Gastrocnemius medialis (tissue), 4 donors: Measurements from ENCODE around the gene CRAMP1.

Experiments used
- POLR2A ChIP-seq, 2 donors: fragments of 450-650 bp; IDR thresholded peaks; one replicate each; pipeline ENCODE4 v1.6.1; 2017; ENCODE audit warnings: antibody characterized with exemption in 2 of 2, mild to moderate bottlenecking in 2 of 2, moderate library complexity in 2 of 2
- TF ChIP-seq, protein P1 (sequence below), 5 experiments: fragments of 450-650 bp in 3 of 5; fragments of 200-600 bp in 2 of 5; sonication (generic) in 2 of 5; IDR thresholded peaks in 4 of 5; conservative IDR thresholded peaks in 1 of 5; 1 replicate in 4 of 5; 2 replicates in 1 of 5; pipeline ENCODE4 v1.5.1; 2016 to 2019; ENCODE audit warnings: antibody characterized with exemption in 5 of 5, mild to moderate bottlenecking in 3 of 5, moderate library complexity in 3 of 5

DNA sequence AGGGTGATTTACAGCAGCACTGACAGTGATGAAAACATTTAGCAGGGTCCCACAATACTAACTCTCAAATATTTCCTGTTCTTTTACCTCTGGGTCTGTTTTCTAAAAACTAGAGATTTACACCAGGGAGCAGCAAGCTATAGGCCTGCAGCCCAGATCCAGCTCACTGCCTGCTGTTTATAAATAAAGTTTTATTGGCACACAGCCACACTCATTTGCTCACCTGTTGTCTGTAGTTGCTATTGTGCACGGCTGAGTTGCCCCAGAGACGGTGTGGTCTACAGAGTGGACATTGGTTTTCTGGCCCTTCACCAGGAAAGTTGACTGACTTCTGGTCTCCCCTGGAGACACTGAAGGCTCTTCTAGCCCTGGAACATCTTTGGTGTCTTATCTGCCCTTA, 49.7 kb downstream of the CRAMP1 start:
- TF ChIP-seq, protein P1, sequence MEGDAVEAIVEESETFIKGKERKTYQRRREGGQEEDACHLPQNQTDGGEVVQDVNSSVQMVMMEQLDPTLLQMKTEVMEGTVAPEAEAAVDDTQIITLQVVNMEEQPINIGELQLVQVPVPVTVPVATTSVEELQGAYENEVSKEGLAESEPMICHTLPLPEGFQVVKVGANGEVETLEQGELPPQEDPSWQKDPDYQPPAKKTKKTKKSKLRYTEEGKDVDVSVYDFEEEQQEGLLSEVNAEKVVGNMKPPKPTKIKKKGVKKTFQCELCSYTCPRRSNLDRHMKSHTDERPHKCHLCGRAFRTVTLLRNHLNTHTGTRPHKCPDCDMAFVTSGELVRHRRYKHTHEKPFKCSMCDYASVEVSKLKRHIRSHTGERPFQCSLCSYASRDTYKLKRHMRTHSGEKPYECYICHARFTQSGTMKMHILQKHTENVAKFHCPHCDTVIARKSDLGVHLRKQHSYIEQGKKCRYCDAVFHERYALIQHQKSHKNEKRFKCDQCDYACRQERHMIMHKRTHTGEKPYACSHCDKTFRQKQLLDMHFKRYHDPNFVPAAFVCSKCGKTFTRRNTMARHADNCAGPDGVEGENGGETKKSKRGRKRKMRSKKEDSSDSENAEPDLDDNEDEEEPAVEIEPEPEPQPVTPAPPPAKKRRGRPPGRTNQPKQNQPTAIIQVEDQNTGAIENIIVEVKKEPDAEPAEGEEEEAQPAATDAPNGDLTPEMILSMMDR (IDR thresholded peaks at IDR 0.05 in 4 of 5, conservative IDR thresholded peaks at IDR 0.05 in 1 of 5) = no peak
- no peak for TF ChIP-seq POLR2A (IDR thresholded peaks at IDR 0.05)
